NCI-H2196 (cell line): Measurements from ENCODE around the gene GPR107.
"Not testable (repeated sequence)": the region's sequence is repeated elsewhere in the genome, so short reads cannot be mapped to it uniquely, and the experiment has no call there.

Experiments
- DNase-seq: peaks from one replicate; lab custom pipeline; 2025; ENCODE audit not compliant: unreplicated experiment; lab: John Stamatoyannopoulos, UW

GPR107 gene

DNA sequence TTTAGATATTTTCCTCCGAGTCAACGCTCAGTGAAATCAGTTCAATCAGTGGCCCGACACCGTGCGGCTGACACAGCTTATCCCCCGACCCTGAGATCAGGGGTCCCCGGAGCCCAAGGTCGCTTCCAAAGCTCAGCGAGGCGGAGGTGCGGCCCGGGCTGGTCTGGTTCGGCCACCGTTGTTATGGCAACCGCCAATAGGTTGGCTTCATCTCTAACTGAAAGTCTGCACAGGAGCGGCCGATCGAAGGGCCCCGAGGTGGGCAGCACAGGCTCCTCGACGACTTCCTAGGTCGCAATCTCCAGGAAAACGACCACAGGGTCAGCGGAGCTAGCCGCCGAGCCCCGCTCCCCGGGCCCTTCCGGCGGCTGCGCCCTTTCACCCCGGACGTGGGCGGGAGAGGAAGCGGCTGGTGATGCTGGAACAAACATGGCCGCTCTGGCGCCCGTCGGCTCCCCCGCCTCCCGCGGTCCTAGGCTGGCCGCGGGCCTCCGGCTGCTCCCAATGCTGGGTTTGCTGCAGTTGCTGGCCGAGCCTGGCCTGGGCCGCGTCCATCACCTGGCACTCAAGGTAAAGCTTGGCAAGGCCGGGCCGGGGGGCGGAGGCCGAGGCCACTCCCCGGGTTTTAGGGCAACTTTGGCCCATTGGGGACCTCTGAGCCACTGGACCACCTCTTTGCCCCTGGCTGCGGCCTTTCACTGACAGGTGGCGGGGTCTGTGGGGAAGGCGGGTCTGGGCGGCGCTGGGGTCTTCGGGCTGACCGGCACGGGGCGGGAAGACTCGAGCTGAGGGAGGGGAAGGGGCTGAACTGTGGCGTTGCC lies at the start of gene GPR107:
TSS of gene GPR107 (plus strand) at position 403 of the 821 bp plus-strand sequence. CDS start at position 430, 27 bp downstream.
- peak; percentile 74 for DNase-seq

- DNase-seq: no peak
Observed at GRCh38 chr9:130003943-130004552, 49.7 kb upstream of the GPR107 start.

DNA sequence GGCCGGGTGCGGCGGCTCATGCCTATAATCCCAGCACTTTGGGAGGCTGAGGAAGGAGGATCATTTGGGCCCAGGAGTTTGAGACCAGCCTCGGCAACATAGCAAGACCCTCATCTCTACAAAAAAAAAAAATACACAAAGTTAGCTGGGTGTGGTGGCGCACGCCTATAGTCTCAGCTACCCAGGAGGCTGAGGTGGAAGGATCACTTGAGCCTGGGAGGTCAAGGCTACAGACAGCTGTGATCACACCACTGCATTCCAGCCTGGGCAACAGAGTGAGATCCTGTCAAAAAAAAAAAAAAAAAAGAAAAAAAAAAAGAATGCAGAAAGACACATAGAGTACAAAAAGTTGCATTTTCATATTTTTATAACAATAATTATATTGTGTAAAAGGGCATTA lies 46.8 kb upstream of the GPR107 start:
- DNase-seq: not testable (repeated sequence)

GRCh38 chr9:130008538-130008937 lies 45.2 kb upstream of the GPR107 start:
- no peak for DNase-seq

DNA sequence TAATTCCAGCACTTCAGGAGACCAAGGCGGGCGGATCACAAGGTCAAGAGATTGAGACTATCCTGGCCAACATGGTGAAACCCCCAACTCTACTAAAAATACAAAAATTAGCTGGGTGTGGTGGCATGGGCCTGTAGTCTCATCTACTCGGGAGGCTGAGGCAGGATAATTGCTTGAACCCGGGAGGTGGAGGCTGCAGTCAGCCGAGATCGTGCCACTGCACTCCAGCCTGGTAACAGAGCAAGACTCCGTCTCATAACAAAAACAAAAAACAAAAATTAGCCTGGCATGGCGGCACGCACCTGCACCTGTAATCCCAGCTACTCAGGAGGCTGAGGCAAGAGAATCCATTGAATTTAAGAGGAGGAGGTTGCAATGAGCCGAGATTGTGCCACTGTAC lies 44.2 kb upstream of the GPR107 start:
- not testable (repeated sequence) for DNase-seq

- no peak for DNase-seq
Observed at GRCh38 chr9:130010151-130010988, 43.3 kb upstream of the GPR107 start.

GRCh38 chr9:130013326-130013725 lies 40.4 kb upstream of the GPR107 start:
- DNase-seq: no peak

DNA sequence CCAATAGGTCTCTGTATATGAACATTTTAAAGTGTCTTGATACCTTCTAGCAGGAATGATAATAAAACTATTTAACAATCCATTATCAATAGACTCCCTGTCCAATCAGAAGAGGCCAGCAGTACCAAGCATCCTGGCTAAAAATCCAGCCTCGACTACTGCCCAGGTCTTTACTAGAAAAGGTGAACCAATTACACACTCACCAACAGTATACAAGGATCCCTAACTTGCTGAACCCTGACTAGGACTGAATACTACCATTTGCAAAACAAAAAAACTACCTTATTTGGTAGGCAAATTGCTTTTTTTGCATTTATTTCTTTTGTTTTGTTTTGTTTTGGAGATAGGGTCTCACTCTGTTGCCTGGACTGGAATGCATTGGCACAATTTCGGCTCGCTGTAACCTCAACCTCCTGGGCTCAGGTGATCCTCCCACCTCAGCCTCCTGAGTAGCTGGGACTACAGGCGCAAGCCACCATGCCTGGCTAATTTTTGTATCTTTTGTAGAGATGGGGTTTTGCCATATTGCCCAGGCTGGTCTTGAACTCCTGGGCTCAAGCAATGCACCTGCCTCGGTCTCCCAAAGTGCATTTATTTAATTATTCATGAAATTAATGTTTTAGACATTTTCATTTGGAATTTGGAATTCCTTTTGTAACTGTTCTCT lies 38.2 kb upstream of the GPR107 start:
- DNase-seq: no peak

- no peak for DNase-seq
Observed at GRCh38 chr9:130017076-130017475, 36.6 kb upstream of the GPR107 start.

GRCh38 chr9:130017510-130017909 lies 36.2 kb upstream of the GPR107 start:
- DNase-seq: not testable (repeated sequence)

DNA sequence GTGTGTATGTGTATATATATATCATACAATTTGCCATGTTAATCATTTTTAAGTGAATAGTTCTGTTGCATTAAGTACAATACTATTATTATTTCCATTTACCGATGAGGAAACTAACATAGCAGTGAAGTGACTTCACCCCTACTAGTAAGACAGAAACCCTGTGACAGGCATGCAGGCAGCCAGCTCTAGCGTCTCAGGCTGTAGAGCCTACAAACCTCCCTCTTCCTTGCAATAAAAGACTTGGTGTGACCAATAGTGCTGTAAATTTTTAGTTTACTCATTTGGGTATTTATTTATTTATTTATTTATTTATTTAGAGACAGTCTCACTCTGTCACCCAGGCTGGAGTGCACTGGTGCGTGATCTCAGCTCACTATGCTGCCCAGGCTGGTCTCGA lies 35.4 kb upstream of the GPR107 start:
- no peak for DNase-seq

DNA sequence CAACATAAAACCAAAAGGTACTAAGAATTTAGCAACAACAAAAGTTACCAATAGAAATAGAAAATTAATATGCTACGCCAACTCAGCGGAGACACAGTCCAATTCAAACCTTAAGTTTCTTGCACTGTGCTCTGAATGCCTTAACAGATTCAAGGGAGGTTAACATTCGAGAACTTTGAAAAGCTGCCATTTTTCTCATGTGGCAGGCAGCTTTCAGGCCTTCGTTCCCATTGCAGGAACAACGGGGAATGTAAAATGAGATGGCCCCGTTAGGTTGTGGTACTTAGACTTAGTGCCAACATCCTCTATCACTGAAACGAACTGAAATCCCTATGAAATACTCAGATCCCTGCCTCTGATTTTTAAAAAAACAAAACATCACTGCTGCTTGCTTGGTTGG lies 33.1 kb upstream of the GPR107 start:
- no peak for DNase-seq

DNA sequence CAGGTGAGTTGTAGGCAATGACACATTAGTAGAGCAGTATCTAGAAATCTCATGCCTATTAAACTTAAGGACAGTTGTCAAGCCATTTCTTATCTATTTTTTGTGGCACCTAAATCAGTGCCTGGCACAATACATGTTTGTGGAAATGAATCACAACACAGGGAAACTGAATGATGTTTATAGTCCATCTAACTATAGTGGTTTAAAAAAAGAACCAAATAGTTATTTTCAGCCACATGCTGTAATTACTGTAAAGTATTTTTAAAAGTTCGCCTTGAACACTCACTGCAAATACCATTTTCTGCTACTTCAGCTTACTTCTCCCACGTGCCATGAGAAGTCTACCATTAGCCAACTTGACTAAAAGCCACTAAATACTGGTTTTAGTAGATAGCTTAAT lies 32.6 kb upstream of the GPR107 start:
- no peak for DNase-seq

DNA sequence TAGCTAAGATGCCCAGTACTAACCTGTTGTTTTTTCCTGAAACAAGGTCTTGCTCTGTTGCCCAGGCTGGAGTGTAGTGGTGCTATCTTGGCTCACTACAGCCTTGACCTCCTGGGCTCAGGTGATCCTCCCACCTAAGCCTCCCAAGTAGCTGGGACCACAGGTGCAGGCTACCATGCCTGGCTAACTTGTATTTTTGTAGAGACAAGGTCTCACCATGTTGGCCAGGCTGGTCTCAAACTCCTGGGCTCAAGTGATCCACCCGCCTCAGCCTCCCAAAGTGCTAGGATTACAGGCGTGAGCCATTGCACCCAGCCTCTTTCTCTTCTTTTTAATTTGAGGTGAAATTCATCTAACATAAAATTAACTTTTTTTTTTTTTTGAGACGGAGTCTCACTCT lies 31.9 kb upstream of the GPR107 start:
- not testable (repeated sequence) for DNase-seq

DNA sequence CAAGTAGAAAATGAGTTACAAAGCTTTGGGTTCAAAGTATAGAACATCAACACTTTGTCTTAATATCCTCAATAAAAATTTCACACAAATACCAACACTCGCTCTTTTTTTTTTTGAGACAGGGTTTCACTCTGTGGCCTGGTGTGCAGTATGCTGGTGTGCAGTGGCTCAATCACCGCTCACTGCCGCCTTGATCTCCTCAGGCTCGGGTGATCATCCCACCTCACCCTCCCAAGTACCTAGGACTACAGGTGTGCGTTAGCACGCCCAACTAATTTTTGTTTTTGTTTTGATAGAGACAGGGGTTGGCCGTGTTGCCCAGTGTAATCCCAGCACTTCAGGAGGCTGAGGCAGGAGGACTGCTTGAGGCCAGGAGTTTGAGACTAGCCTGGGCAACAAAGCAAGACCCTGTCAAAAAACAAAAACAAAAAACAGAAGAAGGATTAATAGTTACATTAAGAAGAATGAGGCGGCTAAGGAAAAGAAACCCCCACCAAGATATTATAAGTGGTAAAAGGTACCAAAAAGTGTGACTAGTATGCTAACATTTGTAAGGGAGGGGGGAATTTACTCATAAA lies 31.1 kb upstream of the GPR107 start:
- DNase-seq: no peak

- DNase-seq: no peak
Observed at GRCh38 chr9:130023144-130023787, 30.4 kb upstream of the GPR107 start.

DNA sequence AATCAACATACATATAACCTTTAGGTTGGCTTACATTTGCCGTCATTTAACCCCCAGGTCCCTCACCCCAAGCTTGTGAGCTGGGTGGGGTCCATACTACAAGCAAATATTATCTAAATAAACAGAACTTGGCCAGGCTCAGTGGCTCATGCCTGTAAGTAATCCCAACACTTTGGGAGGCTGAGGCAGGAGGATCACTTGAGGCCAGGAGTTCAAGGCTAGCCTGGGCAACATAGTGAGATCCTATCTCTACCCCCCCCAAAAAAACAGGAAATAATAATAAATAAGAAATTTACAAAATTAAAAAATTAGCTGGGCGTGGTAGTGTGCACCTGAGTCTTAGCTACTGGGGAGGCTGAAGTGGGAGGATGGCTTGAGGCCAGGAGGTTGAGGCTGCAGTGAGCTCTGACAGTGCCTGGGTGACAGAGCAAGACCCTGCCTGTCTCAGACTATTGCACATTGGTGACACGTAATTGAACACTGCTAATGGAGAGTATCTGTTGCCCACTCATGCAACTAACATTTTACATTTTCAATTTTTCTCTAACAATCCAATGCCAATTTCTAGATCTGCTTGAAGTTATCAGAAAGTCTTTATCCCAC lies 29.6 kb upstream of the GPR107 start:
- no peak for DNase-seq

DNA sequence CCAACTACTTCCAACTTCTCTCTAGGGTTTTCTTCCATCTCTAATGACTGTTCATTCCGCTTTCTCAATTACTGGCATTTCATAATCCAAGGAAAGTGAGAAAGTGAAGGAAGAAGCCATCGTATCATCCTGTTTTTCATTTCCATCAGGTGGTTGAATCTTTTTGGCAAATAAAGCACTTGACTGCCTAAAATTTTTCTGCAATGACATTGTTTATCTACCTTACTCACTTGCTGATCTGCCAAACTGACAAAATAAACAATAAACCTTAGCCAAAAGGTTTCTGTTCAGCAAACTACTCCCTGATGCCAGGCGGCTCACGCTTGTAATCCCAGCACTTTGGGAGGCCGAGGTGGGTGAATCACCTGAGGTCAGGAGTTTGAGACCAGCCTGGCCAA lies 29.1 kb upstream of the GPR107 start:
- no peak for DNase-seq

GRCh38 chr9:130026583-130027340 lies 26.9 kb upstream of the GPR107 start:
- DNase-seq: no peak
